GM18505 (cell line): ENCODE results near the gene HOXA5.

Experiments
- ATAC-seq: cut with Tn5 transposase; IDR thresholded peaks from one replicate; pipeline ENCODE4 v1.9.1; 2021; ENCODE audit not compliant: unreplicated experiment
- POLR2A ChIP-seq: IDR thresholded peaks from 4 replicates; pipeline ENCODE4 v1.6.1; 2011; ENCODE audit warnings: borderline replicate concordance; ENCODE audit not compliant: insufficient read depth, insufficient read length; ENCODE audit errors: extremely low read depth

Gene HOXA5

GRCh38 chr7:27141137-27141922, 2.2 kb downstream of the HOXA5 start:
- no peak for ATAC-seq
- no peak for TF ChIP-seq POLR2A

DNA sequence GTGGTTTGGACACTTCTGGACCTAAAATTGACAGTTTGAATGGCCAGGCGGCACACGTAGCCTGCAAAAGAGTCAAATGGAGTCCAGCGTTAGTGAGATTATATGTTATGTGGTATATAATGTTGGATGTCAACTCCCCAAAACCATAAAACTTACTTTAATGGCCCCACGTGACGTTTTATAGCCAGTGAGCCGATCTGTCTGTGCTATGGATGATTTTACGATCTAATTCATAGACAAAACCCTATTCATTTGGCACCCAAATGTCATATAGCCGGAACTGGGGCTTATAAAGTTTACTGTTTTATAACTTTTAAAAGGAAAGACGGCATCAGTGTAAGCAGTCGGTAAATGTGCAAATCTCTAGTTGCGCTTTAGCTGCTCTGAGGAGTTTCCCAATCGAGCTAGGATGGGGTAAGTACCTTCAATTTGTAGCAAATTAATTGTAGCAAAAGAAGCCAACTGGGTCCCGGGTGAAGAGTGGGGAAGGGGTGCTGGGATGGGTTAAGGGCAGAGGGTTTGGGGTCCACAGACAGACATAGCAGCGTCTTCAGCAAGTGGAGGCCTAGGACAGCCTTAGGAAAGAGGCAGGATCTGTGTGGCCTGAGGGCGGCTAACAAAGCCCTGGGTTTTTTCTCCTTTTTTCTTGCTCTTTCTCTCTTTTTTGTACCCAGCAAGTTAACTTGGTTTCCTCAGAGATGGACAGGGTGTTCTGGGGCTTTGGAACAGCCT, 3.2 kb downstream of the HOXA5 start:
- no peak for TF ChIP-seq POLR2A
- ATAC-seq, result no peak

- ATAC-seq, result no peak
- TF ChIP-seq POLR2A, result no peak
Observed at GRCh38 chr7:27139334-27140125, 4.0 kb downstream of the HOXA5 start.

DNA sequence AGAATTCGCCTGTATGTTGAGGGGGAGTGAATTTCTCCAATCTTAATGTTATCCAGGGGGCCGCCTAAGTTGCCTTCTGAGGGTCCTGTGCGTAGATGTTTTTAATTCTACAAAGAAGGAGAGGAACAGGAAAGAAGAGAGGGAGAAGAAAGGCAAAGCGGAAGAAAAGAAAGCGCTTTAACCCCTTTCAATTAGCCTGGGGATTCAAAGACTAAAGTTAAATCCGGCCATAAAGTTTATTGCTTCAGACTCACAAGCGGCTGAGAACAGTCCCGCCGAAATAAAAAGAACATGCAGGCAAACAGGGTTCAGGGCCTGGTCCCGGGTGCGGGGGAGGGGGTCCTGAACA, 4.5 kb downstream of the HOXA5 start:
- TF ChIP-seq POLR2A, result no peak
- no peak for ATAC-seq

- TF ChIP-seq POLR2A, result no peak
- no peak for ATAC-seq
Observed at GRCh38 chr7:27138472-27138871, 5.0 kb downstream of the HOXA5 start.

DNA sequence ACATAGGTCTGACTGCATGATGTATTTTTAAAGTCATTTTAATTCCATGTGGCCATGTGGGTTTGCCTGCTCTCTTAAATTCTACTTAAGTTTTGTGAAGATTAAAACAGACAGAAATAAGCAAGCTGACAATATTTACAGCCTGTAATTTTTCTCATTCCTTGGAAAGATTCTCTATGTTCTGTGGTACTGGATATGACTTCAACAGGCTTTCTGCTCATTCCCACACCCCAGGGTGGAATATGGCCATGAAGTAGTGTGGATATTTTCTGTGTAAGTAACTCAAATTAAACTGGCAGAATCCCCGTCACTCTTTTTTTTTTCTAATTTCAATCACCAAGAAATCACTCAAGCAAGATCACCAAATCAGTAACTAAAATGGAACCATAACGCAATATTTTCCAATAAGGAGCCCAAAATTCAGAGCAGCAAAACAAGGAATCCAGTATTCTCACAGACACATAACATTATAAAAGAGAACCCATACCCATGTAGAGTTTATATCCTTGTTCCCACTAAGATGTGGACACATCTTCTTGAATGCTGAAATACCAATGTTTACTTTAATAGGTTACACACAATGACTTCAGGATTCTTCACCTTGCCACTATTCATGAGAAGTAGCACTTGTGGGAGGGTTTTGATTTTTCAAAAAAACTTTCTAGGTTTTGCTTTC, 5.7 kb downstream of the HOXA5 start:
- no peak for TF ChIP-seq POLR2A
- no peak for ATAC-seq

- TF ChIP-seq POLR2A, result no peak
- ATAC-seq, result no peak
Observed at GRCh38 chr7:27134392-27134791, 9.1 kb downstream of the HOXA5 start.

DNA sequence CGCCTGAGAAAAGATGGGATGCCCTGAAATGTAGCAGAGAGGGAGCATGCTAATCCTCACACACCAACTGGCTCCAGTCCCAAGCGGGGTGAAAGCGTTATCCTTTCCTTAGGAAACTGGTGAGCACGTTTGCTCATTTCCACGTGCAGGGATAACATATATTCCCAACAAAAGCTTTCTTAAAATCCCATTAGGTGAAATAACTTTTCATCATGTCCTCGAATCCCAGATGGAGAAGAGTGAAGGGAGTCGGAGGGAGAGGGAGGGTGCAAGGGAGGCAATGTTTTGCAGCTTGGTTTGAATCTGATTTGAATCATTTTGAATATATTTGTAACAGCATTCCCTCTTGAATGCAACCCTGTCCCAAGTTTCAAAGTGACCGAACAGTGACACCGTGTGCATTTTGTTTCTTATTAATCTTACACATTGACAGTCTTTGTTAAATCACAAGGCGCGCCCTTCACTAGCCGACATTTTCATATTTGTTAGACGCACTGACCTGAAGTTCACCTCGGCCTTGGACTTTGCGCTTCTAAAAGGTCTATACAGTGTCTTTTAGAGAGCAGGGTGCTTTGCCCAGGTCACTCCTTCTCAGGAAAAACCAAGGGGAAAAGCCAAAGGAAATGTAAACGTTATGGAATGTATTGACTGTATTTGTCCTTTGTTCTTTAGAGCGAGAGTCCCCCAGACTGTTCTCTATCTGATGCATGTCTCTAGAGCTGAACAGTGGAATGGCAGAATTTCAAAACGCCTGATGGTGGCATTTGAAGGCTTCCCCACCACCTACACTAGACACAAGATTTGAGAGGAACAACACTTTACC, 9.9 kb downstream of the HOXA5 start:
- TF ChIP-seq POLR2A, result no peak
- ATAC-seq, result no peak

DNA sequence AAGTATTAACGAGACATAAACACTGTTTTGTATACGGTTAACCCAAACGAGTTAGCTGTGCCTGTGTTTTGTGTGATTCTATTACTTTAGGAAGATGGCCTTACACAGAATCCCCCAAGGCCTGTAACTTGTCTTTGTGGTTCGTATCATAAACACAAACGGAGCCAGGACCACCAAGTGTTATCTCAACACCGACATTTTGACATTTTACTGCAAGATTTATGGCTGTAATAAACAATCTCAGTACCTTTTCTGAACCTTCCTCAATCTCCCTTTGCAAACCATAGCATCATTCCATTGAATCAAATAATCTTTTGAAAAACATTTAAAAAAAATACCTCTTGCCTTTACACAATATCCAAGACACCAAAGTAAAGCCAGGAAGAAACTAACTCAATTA, 10.5 kb downstream of the HOXA5 start:
- ATAC-seq, result no peak
- no peak for TF ChIP-seq POLR2A

- TF ChIP-seq POLR2A, result no peak
- ATAC-seq, result no peak
Observed at GRCh38 chr7:27132214-27132613, 11.3 kb downstream of the HOXA5 start.

DNA sequence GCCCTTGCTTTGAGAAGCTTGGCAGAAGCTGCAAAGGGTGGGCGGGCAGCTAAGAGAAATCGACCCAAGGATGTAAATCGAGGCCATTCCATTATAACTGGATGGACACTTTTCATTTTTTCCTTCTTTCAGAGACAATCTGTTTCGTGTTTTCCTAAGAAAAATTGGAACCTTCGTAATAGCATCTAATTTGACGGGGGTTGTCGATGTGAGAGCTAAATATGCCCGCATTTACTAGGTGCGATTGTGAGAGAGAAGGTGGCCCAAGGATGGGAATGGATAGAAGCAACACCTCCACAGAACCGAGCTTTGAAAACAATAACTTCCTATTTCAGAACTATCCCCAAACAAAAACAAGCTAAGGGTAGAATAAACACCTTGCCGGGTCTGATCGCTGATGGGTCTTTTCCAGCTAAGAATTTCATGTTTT, 12.1 kb downstream of the HOXA5 start:
- no peak for ATAC-seq

More for the DNA sequence above, 12.1 kb downstream of the HOXA5 start:
- TF ChIP-seq POLR2A, result no peak
